ENCODE measurements around the gene EYS. TPM values are rescaled to one million over a fixed set of nuclear protein-coding genes. Genes with fewer than 3 reads are reported as not detected.

EYS gene
- total and polyA plus RNA-seq, 2 of the 13 experiments (the other 11 are each of a cell fraction or from before 2014, with no cell fraction given): 0.04 to 0.07 TPM

- no peak for TF ChIP-seq ZNF224 (CRISPR knock-in tag; IDR thresholded peaks at IDR 0.05)
- TF ChIP-seq FLYWCH1 (CRISPR knock-in tag; IDR thresholded peaks at IDR 0.05): no peak
These were observed 545.4 kb downstream of the EYS start (continued) for GRCh38 chr6:65161661-65162060.

- POLR2A ChIA-PET: no interaction called here
- ATAC-seq: no peak
These were observed 550.0 kb downstream of the EYS start for GRCh38 chr6:65157025-65157424.

More at GRCh38 chr6:65157025-65157424, 550.0 kb downstream of the EYS start:
- CTCF ChIA-PET (ENCODE audit: low intra/inter-chr PET ratio, low total read pairs): no interaction called here
- TF ChIP-seq ATF7 (IDR thresholded peaks at IDR 0.05) (peak; percentile 61), ATF7 (CRISPR knock-in tag; IDR thresholded peaks at IDR 0.05) (no peak), MLLT10 (CRISPR knock-in tag; IDR thresholded peaks at IDR 0.05) (no peak), HNF4G (IDR thresholded peaks at IDR 0.05; ENCODE audit: borderline replicate concordance, low read depth, low read length) (no peak), HNF4G (CRISPR knock-in tag; IDR thresholded peaks at IDR 0.05; ENCODE audit: borderline replicate concordance, low read depth) (no peak), ZNF646 (CRISPR knock-in tag; IDR thresholded peaks at IDR 0.05) (no peak), MXD4 (CRISPR knock-in tag; IDR thresholded peaks at IDR 0.05) (no peak), TCF7L2 (IDR thresholded peaks at IDR 0.05; ENCODE audit: low read depth, low read length) (no peak), JDP2 (CRISPR knock-in tag; IDR thresholded peaks at IDR 0.05; ENCODE audit: borderline replicate concordance) (no peak), CEBPB (IDR thresholded peaks at IDR 0.05; ENCODE audit: borderline replicate concordance, low read depth, low read length) (peak; percentile 49; the same call in 1 of the 2 replicates), ZNF367 (CRISPR knock-in tag; IDR thresholded peaks at IDR 0.05; ENCODE audit: borderline replicate concordance) (no peak), MIER2 (CRISPR knock-in tag; IDR thresholded peaks at IDR 0.05) (no peak), ZNF292 (CRISPR knock-in tag; IDR thresholded peaks at IDR 0.05; ENCODE audit: borderline replicate concordance, low read depth) (no peak), ZNF496 (CRISPR knock-in tag; IDR thresholded peaks at IDR 0.05; ENCODE audit: insufficient replicate concordance) (no peak)
- Histone ChIP-seq H2AFZ (ENCODE audit: low read length) (no peak overlapping the region), H4K20me1 (ENCODE audit: insufficient read depth, low read length) (no peaks in the 10 kb centered on the region), H3K79me2 (ENCODE audit: insufficient read depth, low read length) (no peaks in the 10 kb centered on the region), H3K4me1 (ENCODE audit: insufficient read depth, low read length) (peaks cover 4% of the 10 kb centered on the region; the same call in 1 of the 2 replicates), H3K4me3 (replicated peaks in 1 of 3; ENCODE audit: insufficient read depth in 1 of 3, low read depth in 2 of 3, low read length in 3 of 3) (no peak overlapping the region), H3K36me3 (replicated peaks in 1 of 2; ENCODE audit: control insufficient read depth in 1 of 2, insufficient read depth in 2 of 2, low read length in 2 of 2) (no peaks in the 10 kb centered on the region), H3K9me3 (ENCODE audit: low read length) (no peaks in the 10 kb centered on the region), H3K27me3 (ENCODE audit: control insufficient read depth in 1 of 2, insufficient read depth in 2 of 2, low read length in 2 of 2) (no peaks in the 10 kb centered on the region), H3K9ac (ENCODE audit: insufficient read depth, low read depth, low read length) (no peak overlapping the region), H3K27ac (ENCODE audit: extremely low read length, insufficient read depth, low read length) (no peak overlapping the region), H3K4me2 (ENCODE audit: low read depth, low read length) (no peak overlapping the region)
- DNase-seq (ENCODE audit: low spot score) (no peak), FAIRE-seq (no peak)
- intact Hi-C loops (cut with micrococcal nuclease; ENCODE audit: unreplicated experiment) (no loop called here), in situ Hi-C loops (cut with HindIII; ENCODE audit: extremely low pct_ligation_motif_present, low pct_unique_long_range_greater_than_20kb) (no loop called here)
- WGBS (ENCODE audit: low lambda C conversion rate): 2% methylated on average over 3 of the region's 3 CpGs
- no TSS peak for BruUV-seq (replicated peaks)

Measured in HepG2 (cell line).